ENCODE data around the gene FTSJ3.

DNA sequence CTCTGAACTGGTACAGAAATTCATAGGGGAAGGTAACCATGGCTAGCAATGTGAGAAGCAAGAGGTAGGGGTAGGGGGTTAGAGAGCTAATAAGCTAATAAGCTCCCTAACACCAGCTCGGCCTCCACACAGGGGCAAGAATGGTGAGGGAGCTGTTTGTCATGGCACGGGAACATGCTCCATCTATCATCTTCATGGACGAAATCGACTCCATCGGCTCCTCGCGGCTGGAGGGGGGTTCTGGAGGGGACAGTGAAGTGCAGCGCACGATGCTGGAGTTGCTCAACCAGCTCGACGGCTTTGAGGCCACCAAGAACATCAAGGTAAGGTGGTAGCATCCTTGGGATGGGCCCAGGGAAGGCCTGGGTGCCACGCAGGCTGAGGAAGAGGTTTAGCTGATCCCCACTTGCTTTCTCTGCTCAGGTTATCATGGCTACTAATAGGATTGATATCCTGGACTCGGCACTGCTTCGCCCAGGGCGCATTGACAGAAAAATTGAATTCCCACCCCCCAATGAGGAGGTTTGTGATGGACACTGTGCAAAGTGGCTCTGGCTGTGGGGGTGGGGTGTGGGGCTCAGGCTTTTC is 3.5 kb upstream of the FTSJ3 start:
- TF ChIP-seq, protein P1, sequence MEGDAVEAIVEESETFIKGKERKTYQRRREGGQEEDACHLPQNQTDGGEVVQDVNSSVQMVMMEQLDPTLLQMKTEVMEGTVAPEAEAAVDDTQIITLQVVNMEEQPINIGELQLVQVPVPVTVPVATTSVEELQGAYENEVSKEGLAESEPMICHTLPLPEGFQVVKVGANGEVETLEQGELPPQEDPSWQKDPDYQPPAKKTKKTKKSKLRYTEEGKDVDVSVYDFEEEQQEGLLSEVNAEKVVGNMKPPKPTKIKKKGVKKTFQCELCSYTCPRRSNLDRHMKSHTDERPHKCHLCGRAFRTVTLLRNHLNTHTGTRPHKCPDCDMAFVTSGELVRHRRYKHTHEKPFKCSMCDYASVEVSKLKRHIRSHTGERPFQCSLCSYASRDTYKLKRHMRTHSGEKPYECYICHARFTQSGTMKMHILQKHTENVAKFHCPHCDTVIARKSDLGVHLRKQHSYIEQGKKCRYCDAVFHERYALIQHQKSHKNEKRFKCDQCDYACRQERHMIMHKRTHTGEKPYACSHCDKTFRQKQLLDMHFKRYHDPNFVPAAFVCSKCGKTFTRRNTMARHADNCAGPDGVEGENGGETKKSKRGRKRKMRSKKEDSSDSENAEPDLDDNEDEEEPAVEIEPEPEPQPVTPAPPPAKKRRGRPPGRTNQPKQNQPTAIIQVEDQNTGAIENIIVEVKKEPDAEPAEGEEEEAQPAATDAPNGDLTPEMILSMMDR (IDR thresholded peaks at IDR 0.05) = no peak
- TF ChIP-seq, protein P2, sequence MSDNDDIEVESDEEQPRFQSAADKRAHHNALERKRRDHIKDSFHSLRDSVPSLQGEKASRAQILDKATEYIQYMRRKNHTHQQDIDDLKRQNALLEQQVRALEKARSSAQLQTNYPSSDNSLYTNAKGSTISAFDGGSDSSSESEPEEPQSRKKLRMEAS (IDR thresholded peaks at IDR 0.05; ENCODE audit: low read depth) = no peak
- no peak for TF ChIP-seq EP300 (IDR thresholded peaks at IDR 0.05; ENCODE audit: borderline replicate concordance in 1 of 2, low read depth in 1 of 2, low read length in 1 of 2)
- no peak for TF ChIP-seq MEF2A (IDR thresholded peaks at IDR 0.05; ENCODE audit: borderline replicate concordance, low read depth)
- no peak for TF ChIP-seq EZH2phosphoT487 (IDR thresholded peaks at IDR 0.05; ENCODE audit: borderline replicate concordance, low read depth)
- no peak for TF ChIP-seq ELF1 (IDR thresholded peaks at IDR 0.05)
- TF ChIP-seq SMC3 (IDR thresholded peaks at IDR 0.05; ENCODE audit: low read depth, low read length) = no peak
- no peak for TF ChIP-seq NFIC (IDR thresholded peaks at IDR 0.05; ENCODE audit: borderline replicate concordance)
